ENCODE results near the gene ZNF805. TPM values are rescaled to one million over a fixed set of nuclear protein-coding genes. Genes with fewer than 3 reads are reported as not detected.
"Not testable (repeated sequence)": the region's sequence is repeated elsewhere in the genome, so short reads cannot be mapped to it uniquely, and the experiment has no call there.

ZNF805 gene
- total and polyA plus RNA-seq, 12 donors: 0.77 to 14.7 (median 10.8) TPM

DNA sequence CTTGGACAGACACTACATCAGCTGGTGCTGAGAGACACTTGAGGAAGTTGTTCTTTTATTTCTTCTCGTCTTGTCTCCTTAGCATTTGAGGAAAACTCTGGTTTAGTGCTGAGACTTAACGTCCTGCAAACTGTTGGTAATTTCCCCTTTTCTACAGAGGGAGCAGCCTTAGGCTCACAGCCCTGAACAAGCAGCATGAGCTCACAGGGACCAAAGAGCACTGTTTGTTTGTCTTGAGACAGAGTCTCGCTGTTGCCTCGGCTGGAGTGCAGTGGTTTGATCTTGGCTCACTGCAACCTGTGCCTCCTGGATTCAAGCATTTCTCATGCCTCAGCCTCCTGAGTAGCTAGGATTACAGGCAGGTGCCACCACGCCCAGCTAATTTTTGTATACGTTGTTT is 5.5 kb downstream of the ZNF805 start:
- intact Hi-C loops (cut with DNase I): no loop called here
- TF ChIP-seq, protein P1, sequence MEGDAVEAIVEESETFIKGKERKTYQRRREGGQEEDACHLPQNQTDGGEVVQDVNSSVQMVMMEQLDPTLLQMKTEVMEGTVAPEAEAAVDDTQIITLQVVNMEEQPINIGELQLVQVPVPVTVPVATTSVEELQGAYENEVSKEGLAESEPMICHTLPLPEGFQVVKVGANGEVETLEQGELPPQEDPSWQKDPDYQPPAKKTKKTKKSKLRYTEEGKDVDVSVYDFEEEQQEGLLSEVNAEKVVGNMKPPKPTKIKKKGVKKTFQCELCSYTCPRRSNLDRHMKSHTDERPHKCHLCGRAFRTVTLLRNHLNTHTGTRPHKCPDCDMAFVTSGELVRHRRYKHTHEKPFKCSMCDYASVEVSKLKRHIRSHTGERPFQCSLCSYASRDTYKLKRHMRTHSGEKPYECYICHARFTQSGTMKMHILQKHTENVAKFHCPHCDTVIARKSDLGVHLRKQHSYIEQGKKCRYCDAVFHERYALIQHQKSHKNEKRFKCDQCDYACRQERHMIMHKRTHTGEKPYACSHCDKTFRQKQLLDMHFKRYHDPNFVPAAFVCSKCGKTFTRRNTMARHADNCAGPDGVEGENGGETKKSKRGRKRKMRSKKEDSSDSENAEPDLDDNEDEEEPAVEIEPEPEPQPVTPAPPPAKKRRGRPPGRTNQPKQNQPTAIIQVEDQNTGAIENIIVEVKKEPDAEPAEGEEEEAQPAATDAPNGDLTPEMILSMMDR (IDR thresholded peaks at IDR 0.05): no peak
- WGBS, 2 donors: 87% methylated on average over 6 of the region's 6 CpGs
- H3K27me3 ChIP-seq: no peaks in the 10 kb centered on the region
- DNase-seq: no peak
- no peaks in the 10 kb centered on the region for H3K9me3 ChIP-seq
- no peak overlapping the region for H3K27ac ChIP-seq
- no peak for ATAC-seq
- H3K36me3 ChIP-seq: peaks cover 0 to 87% (median 39%) of the 10 kb centered on the region in 9 donors
- H3K4me1 ChIP-seq: peaks cover 7 to 28% (median 19%) of the 10 kb centered on the region in 9 donors
- no peak overlapping the region for H3K4me3 ChIP-seq

DNA sequence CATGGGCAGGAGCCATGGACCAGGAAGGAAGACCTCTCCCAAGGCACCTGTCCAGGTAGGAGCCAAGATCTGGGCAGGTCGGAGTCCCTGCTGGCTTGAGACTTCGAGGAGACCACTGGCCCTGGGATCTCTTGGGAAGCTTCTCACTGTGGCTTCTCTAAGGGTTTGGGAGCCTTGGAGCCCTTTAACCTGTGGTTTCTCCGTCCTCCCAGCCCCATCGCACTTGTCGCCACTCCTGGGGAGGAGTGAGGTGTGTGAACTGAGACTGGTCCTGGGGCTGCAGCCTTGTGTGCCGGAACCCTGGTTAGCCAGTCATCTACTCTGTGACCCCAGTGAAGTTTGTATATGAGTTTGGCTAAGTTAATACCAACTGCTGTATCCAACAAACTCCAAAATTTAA is 8.2 kb downstream of the ZNF805 start:
- peaks cover 0 to 100% (median 49%) of the 10 kb centered on the region in 9 donors for H3K36me3 ChIP-seq
- no peaks in the 10 kb centered on the region for H3K9me3 ChIP-seq
- intact Hi-C loops (cut with DNase I): no loop called here
- no peak overlapping the region for H3K4me3 ChIP-seq
- peaks cover 0 to 2% (median 0%) of the 10 kb centered on the region in 9 donors for H3K4me1 ChIP-seq
- TF ChIP-seq, protein P1 (IDR thresholded peaks at IDR 0.05): no peak
- no peaks in the 10 kb centered on the region for H3K27me3 ChIP-seq
- 81 to 87% methylated on average over 6 of the region's 6 CpGs for WGBS, 2 donors
- ATAC-seq (no peak), DNase-seq (no peak)
- no peak overlapping the region for H3K27ac ChIP-seq

DNA sequence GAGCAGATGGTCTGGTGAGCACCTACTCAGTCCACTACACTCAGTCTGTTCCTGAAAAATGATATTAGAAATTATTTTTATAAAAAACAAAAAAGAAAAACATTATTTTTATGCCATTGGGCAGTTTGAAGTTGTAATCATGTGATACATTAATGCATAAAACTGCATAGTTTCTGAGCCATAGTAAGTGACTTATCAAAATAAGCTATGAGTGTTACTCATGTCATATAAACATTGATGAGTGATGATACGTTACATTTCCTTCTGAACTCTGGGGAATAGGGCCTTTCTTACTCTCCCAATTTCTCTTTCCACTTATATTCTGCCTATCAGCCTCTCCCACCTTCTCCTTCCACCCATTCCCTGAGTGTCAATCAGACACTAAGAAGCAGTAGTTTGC is 8.9 kb downstream of the ZNF805 start:
- ATAC-seq: no peak

DNA sequence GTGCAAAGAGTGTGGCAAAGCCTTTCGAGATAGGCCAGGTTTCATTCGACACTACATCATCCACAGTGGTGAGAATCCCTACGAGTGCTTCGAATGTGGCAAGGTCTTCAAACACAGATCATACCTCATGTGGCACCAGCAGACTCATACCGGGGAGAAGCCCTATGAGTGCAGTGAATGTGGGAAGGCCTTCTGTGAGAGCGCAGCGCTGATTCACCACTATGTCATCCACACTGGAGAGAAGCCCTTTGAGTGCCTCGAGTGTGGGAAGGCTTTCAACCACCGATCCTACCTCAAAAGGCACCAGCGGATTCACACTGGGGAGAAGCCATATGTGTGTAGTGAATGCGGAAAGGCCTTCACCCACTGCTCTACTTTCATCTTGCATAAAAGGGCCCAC is 13.3 kb downstream of the ZNF805 start:
- ATAC-seq; DNase-seq; H3K4me3 ChIP-seq; H3K9me3 ChIP-seq; H3K27me3 ChIP-seq; H3K27ac ChIP-seq; intact Hi-C loops (cut with DNase I); H3K4me1 ChIP-seq: not testable (repeated sequence)
- 94% methylated on average over 11 of the region's 11 CpGs for WGBS, 2 donors
- H3K36me3 ChIP-seq: peaks cover 0 to 88% (median 41%) of the 10 kb centered on the region in 9 donors

More for the DNA sequence above, 8.9 kb downstream of the ZNF805 start:
- DNase-seq: no peak
- intact Hi-C loops (cut with DNase I): no loop called here
- Histone ChIP-seq H3K9me3 (no peaks in the 10 kb centered on the region), H3K4me1 (no peaks in the 10 kb centered on the region), H3K27ac (no peak overlapping the region), H3K4me3 (no peak overlapping the region), H3K36me3 (peaks cover 0 to 100% (median 54%) of the 10 kb centered on the region in 9 donors), H3K27me3 (no peaks in the 10 kb centered on the region)
- WGBS, 2 donors: 45 to 82% methylated on average over 1 of the region's 1 CpG
- TF ChIP-seq, protein P1 (IDR thresholded peaks at IDR 0.05): no peak

DNA sequence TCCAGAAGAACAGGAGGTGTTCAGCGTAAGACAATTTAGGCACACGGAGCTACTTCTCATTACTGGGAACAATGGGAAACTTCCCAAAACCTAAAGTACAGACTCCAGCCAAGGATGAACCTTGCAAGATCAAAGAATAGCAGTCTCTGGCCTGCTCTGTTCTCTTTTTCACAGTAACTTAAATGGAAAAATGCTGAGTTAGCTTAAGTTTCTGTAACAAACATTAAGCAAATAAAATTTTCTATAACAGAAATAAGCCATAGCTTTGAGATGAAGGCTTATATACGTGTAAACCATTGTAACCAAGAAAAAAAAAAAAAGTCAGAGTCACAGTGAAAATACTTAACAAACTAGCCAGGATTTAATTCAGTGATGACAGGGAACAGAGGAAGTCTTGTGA is 21.6 kb downstream of the ZNF805 start:
- Histone ChIP-seq H3K27ac (no peak overlapping the region), H3K9me3 (no peaks in the 10 kb centered on the region), H3K4me3 (no peak overlapping the region), H3K4me1 (no peaks in the 10 kb centered on the region), H3K27me3 (no peaks in the 10 kb centered on the region), H3K36me3 (peaks cover 0 to 53% (median 5%) of the 10 kb centered on the region in 9 donors)
- WGBS, 2 donors: 91 to 92% methylated on average over 3 of the region's 3 CpGs
- TF ChIP-seq, protein P1 (IDR thresholded peaks at IDR 0.05): no peak
- no peak for ATAC-seq
- no peak for DNase-seq
- intact Hi-C loops (cut with DNase I): no loop called here

Measured in heart right ventricle (tissue), 16 donors.